Measurements from ENCODE around the gene AMMECR1.

AMMECR1 gene

GRCh38 chrX:110228453-110228852 is 89.4 kb downstream of the AMMECR1 start:
- Histone ChIP-seq H3K9ac (no peak overlapping the region), H4K20me1 (ENCODE audit: insufficient read depth) (no peaks in the 10 kb centered on the region), H3K4me2 (no peak overlapping the region), H3K4me1 (ENCODE audit: low read depth, poor library complexity, severe bottlenecking) (peaks cover 37% of the 10 kb centered on the region), H3K79me2 (ENCODE audit: insufficient read depth, low read depth) (peaks cover 47% of the 10 kb centered on the region), H3K4me3 (IDR thresholded peaks at IDR 0.05; ENCODE audit: insufficient read depth, low read depth, low read length) (no peak overlapping the region), H3K27ac (no peak overlapping the region), H3K36me3 (ENCODE audit: insufficient read depth) (no peaks in the 10 kb centered on the region), H3K27me3 (ENCODE audit: insufficient read depth, low read depth) (no peaks in the 10 kb centered on the region), H2AFZ (ENCODE audit: low read depth) (no peak overlapping the region)
- TF ChIP-seq CTCF (conservative IDR thresholded peaks at IDR 0.05; ENCODE audit: low read depth, low read length) = no peak

- H3K79me2 ChIP-seq (ENCODE audit: insufficient read depth, low read depth) = peaks cover 33% of the 10 kb centered on the region
- no peak for TF ChIP-seq CTCF (conservative IDR thresholded peaks at IDR 0.05; ENCODE audit: low read depth, low read length)
- peaks cover 26% of the 10 kb centered on the region for H3K4me1 ChIP-seq (ENCODE audit: low read depth, poor library complexity, severe bottlenecking)
- H3K27me3 ChIP-seq (ENCODE audit: insufficient read depth, low read depth) = no peaks in the 10 kb centered on the region
- no peak overlapping the region for H3K27ac ChIP-seq
- H4K20me1 ChIP-seq (ENCODE audit: insufficient read depth) = no peaks in the 10 kb centered on the region
- no peak overlapping the region for H3K4me3 ChIP-seq (IDR thresholded peaks at IDR 0.05; ENCODE audit: insufficient read depth, low read depth, low read length)
- no peaks in the 10 kb centered on the region for H3K36me3 ChIP-seq (ENCODE audit: insufficient read depth)
- H3K9ac ChIP-seq = no peak overlapping the region
- H2AFZ ChIP-seq (ENCODE audit: low read depth) = no peak overlapping the region
- H3K4me2 ChIP-seq = no peak overlapping the region
These were observed 91.0 kb downstream of the AMMECR1 start for GRCh38 chrX:110226931-110227330.

GRCh38 chrX:110224926-110225617 is 92.8 kb downstream of the AMMECR1 start:
- Histone ChIP-seq H3K36me3 (ENCODE audit: insufficient read depth) (no peaks in the 10 kb centered on the region), H2AFZ (ENCODE audit: low read depth) (no peak overlapping the region), H3K79me2 (ENCODE audit: insufficient read depth, low read depth) (peaks cover 30% of the 10 kb centered on the region), H3K4me3 (IDR thresholded peaks at IDR 0.05; ENCODE audit: insufficient read depth, low read depth, low read length) (no peak overlapping the region), H4K20me1 (ENCODE audit: insufficient read depth) (no peaks in the 10 kb centered on the region), H3K9ac (no peak overlapping the region), H3K27me3 (ENCODE audit: insufficient read depth, low read depth) (no peaks in the 10 kb centered on the region), H3K27ac (no peak overlapping the region), H3K4me2 (no peak overlapping the region), H3K4me1 (ENCODE audit: low read depth, poor library complexity, severe bottlenecking) (peaks cover 21% of the 10 kb centered on the region)
- TF ChIP-seq CTCF (conservative IDR thresholded peaks at IDR 0.05; ENCODE audit: low read depth, low read length) = no peak

- Histone ChIP-seq H2AFZ (ENCODE audit: low read depth) (no peak overlapping the region), H3K4me3 (IDR thresholded peaks at IDR 0.05; ENCODE audit: insufficient read depth, low read depth, low read length) (no peak overlapping the region), H3K27ac (no peak overlapping the region), H3K36me3 (ENCODE audit: insufficient read depth) (no peaks in the 10 kb centered on the region), H3K4me1 (ENCODE audit: low read depth, poor library complexity, severe bottlenecking) (peaks cover 17% of the 10 kb centered on the region), H3K4me2 (no peak overlapping the region), H4K20me1 (ENCODE audit: insufficient read depth) (no peaks in the 10 kb centered on the region), H3K9ac (no peak overlapping the region), H3K79me2 (ENCODE audit: insufficient read depth, low read depth) (peaks cover 19% of the 10 kb centered on the region; the same call in 1 of the 2 replicates), H3K27me3 (ENCODE audit: insufficient read depth, low read depth) (no peaks in the 10 kb centered on the region)
- no peak for TF ChIP-seq CTCF (conservative IDR thresholded peaks at IDR 0.05; ENCODE audit: low read depth, low read length)
These were observed 95.2 kb downstream of the AMMECR1 start for GRCh38 chrX:110222497-110223257.
